Hepatocyte (in vitro differentiated cells): Measurements from ENCODE around the gene ALOX5.

Experiments used
- CTCF ChIP-seq: fragments of 200-600 bp; sonication (generic); IDR thresholded peaks from 2 replicates; pipeline ENCODE4 v1.5.1; 2016; ENCODE audit warnings: antibody characterized with exemption, mild to moderate bottlenecking; ENCODE audit not compliant: poor library complexity
- EZH2 ChIP-seq: fragments of 200-600 bp; sonication (generic); IDR thresholded peaks from 2 replicates; pipeline ENCODE4 v1.6.1; 2016; ENCODE audit warnings: antibody characterized with exemption, mild to moderate bottlenecking, borderline replicate concordance
- EZH2phosphoT487 ChIP-seq: fragments of 200-600 bp; sonication (generic); IDR thresholded peaks from one replicate; pipeline ENCODE4 v1.6.1; 2018; ENCODE audit warnings: antibody characterized with exemption, mild to moderate bottlenecking, low read depth, moderate library complexity; ENCODE audit not compliant: unreplicated experiment, severe bottlenecking

GRCh38 chr10:45368181-45368580, 5.8 kb upstream of the ALOX5 start:
- TF ChIP-seq CTCF (no peak), EZH2 (no peak), EZH2phosphoT487 (no peak)
